HG03571 (cell line): ENCODE data around the gene ZNF157.
A peak's percentile ranks its signal among the peaks of the same experiment; 100 is the strongest.
"Not testable (repeated sequence)": the region's sequence is repeated elsewhere in the genome, so short reads cannot be mapped to it uniquely, and the experiment has no call there.

Experiments used
- ATAC-seq: cut with Tn5 transposase; IDR thresholded peaks from one replicate; pipeline ENCODE4 v1.9.1; 2021; ENCODE audit not compliant: unreplicated experiment

The ZNF157 gene

GRCh38 chrX:47370278-47370677, at the start of gene ZNF157:
ZNF157 (plus strand) TSS chrX:47370578; CDS start chrX:47370669, 91 bp downstream.
- no peak for ATAC-seq

- ATAC-seq = no peak
Measured at GRCh38 chrX:47321386-47321785, 49.0 kb upstream of the ZNF157 start.

DNA sequence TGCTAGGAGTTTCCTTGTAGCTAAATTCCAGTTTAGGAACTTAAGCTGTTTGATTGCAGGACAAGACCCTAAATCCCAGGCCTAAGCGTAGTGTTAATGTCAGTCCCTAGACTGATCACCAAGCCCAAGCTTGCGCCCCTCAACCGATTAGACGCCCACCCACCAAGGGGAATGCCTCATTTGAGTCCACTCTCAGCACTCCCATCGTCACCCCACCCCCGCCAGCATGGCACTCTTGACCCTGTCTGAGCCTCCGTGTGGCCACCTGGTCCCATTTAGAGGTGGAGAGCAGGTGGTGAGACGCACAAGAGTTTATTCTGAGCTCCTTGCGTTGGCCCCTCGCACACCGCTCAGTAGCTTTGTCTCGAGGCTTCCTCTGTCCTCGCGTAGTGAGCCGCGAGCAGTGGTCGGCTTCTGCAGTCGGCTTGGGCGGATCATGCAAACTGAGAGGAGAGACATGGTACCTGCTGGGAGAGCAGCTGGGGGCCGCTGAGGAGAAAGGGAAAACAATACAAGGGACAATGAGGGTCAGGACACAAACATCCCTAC, 48.5 kb upstream of the ZNF157 start:
- ATAC-seq = no peak

DNA sequence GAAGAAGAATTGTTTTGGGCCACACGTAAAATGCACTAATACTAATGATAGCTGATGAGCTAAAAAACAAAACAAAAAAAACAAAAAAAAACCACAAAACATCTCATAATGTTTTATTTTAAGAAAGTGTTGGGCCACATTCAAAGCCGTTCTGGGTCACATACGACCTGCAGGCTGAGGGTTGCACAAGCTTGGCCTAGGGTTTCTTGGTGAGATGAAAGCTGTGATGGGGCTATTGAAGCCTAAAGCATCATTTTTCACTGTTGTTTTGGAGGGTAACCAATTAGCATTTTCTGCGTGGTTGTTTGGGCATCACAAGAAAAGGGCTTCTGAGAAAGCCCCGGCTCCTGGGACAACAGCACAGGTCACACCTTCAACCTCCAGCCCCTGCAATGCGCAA, 42.5 kb upstream of the ZNF157 start:
- no peak for ATAC-seq

DNA sequence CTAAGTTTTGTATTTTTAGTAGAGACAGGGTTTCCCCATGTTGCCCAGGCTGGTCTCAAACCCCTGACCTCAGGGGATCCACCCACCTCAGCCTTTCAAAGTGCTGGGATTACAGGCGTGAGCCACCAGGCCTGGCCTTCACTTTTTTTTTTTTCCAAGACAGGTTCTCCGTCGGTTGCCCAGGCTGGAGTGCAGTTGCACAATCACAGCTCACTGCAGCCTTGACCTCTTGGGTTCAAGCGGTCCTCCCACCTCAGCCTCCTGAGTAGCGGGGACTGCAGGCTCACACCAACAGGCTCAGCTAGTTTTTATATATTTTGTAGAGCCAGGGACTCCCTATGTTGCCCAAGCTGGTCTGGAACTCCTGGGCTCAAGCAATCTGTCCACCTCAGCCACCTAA, 37.6 kb upstream of the ZNF157 start:
- not testable (repeated sequence) for ATAC-seq

DNA sequence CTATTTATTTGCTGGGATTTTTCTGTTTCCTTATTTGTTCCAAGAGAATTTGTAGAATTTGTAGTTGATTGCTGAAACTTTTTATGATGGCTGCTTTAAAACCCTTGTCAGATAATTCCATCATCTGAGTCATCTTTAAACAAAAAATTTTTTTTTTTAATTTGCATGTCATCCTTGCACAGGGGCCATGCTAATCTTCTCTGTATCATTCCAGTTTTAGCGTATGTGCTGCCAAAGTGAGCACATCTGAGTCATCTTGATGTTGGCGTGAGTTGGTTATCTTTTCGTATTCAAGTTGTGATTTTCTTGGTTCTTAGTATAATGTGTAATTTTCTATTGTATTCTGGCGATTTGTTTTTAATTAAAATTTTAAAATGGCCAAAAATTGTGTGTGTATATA, 18.7 kb upstream of the ZNF157 start:
- no peak for ATAC-seq

DNA sequence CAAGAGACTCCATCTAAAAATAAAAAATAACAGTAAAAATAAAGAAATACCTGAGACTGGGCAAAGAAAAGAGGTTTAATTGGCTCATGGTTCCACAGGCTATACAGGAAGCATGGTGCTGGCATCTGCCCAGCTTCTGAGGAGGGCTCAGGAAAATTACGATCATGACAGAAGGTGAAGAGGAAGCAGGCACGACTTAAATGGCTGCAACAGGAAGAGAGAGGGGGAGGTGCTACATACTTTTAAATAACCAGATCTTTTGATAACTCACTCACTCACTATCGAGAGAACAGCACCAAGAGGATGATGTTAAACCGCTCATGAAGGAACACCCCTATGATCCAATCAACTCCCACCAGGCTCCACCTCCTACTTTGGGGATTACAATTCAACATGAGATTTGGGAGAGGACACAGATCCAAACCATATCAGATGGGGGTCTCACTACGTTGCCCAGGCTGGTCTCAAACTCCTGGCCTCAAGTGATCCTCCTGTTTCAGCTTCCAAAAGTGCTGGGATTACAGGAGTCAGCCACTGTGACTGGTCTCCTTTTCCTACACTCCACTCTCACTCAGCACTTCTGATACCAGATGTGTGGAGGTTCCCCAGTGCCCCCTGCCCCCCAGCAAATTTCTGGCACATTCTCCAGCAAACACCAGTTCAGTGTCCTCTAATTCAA, 11.9 kb upstream of the ZNF157 start:
- ATAC-seq = no peak

DNA sequence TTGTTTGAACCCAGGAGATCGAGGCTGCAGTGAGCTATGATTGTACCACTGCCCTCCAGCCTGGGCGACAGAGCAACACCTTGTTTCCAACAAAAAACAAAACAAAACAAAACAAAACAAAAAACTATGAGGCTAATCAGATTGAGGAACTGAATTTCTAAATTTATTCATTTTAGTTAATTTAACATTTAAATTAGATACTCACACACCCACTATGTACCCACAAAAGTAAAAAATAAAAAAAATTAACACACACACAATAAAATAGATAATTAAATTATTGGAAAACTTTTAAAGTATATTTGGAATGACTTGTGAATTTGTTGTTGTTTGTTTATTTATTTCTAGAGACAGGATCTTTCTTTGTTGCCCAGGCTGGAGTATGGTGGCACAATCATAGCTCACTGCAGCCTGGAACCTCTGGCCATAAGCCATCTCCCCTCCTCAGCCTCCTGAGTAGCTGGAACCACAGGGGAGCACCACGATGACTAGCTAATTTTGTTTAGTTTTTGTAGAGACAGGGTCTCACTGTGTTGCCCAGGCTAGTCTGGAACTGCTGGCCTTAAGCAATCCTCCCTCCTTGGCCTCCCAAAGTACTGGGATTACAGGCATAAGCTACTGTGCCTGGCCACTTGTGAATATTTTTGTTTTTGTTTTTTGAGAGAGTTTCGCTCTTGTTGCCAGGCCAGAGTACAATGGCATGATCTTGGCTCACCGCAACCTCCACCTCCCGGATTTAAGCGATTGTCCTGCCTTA, 9.8 kb upstream of the ZNF157 start:
- no peak for ATAC-seq

DNA sequence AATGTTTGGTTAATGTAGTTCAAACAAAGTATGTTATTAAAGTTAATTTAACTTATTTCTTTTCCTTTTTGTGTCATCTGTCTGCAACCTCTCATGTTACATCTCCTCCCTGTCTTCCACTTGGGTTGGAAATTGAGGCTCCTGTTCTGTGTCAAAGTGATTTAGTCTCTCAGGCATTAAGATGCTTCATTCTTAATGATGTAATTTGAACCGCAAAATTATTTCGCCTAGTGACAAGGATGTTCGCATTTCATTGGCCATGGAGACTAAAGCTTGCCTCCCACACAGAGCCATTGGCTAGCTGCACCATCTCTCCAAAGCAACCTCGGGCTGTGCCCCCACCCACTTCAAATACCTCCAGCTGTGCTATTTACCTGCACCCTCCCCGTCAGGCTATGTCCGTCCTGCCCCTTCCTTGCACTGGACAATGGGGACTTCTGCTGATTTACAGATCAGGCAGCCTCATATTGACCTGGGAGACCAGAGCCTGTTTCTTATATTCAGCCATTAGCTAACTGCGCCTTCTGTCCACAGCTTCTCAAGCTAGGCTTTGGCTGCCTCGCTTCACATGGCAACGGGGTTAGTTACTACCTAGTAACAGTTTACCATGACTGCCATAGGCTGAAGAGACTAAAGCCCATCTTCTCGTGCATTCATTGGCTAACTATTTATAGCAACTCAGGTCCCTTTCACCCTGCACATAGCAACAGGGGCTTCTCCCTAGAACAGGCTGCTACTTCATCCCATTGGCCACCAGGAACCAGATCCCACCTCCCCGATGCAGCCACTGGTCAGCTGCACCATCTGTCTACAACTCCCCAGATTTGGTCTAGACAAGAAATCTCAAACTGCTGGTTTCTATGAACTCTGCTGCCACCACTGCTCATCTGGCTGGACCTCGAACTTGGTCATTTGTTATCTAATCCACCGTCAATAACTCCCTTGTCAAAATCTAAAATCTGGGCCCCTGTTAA, 8.6 kb upstream of the ZNF157 start:
- peak; percentile 85 for ATAC-seq

DNA sequence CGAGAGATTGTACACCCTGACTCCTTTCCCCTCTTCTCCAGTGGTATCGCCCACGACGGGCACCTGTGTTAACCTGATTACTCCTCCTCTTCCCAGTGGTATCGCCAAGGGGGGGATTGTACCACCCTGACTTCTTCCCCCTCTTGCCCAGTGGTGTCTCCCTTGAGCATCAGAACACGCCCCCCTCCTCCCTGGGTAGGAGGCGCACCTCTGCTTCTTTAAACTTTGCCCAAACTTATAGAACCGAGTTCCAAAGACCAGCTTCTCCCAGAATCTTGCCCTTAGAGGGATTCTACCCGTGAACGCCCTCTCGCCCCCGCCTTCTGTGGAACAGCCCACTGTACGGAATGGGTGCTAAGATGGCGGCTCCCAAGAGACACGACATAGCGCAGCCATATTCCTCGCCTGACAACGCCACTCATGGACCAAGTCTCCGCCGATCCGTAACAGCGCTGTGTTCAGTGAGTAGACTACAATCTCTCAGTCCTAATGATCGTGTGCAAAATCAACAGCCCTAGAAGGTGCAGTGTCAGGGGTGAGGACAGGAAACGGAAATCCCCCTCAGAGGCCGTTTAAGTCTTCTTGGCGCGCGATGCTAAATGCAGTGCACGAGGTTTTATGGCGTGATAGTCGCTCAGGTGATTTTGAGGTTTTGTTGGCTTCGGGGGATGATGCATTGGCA, 4.2 kb upstream of the ZNF157 start:
- ATAC-seq = peak; percentile 47

- ATAC-seq = no peak
Measured at GRCh38 chrX:47373198-47373597, 2.8 kb downstream of the ZNF157 start.

DNA sequence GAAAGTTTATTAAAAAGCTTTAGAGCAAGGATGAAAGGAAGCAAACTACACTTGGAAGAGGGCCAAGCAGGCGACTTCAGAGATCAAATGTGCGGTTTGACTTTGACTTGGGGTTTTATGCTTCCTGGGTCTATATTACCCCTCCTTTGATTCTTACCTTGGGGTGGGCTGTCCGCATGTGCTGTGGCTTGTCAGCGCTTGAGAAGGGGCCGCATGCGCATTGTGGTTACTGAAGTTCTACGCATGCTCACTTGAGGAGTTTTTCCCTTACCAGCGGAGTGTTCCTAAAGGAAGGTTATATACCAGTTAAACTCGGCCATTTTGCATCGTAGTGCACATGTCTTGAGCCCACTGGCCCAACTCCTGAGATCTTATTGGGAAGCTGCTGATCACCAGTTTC, 9.9 kb downstream of the ZNF157 start:
- no peak for ATAC-seq

GRCh38 chrX:47380837-47381236, 10.5 kb downstream of the ZNF157 start:
- not testable (repeated sequence) for ATAC-seq

- no peak for ATAC-seq
Measured at GRCh38 chrX:47384502-47384901, 14.1 kb downstream of the ZNF157 start.

DNA sequence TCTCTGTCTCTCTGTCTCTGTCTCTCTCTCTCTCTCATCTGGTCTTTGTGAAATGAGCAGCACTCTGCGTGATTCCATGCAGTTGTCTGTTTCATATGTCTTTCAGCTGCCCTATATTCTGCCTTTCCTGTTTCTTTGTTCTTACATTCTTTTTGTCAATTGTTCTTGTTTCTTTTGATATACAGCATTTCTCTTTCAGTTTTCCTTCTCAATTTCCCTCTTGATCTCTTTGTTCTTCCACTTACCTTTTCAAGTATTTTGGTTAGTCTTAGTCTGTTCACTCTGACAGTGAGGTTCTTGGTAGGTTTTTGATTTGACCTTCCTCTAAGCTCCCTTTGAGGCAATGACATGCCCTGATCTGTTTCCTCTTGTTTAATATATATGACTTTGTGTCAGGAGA, 20.4 kb downstream of the ZNF157 start:
- ATAC-seq = no peak

- ATAC-seq = no peak
Measured at GRCh38 chrX:47413179-47413594, 42.8 kb downstream of the ZNF157 start.

- no peak for ATAC-seq
Measured at GRCh38 chrX:47420265-47420664, 49.9 kb downstream of the ZNF157 start.

- ATAC-seq = no peak
Measured at GRCh38 chrX:47420962-47421361, 50.6 kb downstream of the ZNF157 start.

GRCh38 chrX:47422444-47422843, 52.1 kb downstream of the ZNF157 start:
- no peak for ATAC-seq

GRCh38 chrX:47430925-47431324, 60.5 kb downstream of the ZNF157 start:
- no peak for ATAC-seq

- ATAC-seq = no peak
Measured at GRCh38 chrX:47446431-47446830, 76.1 kb downstream of the ZNF157 start.
